HG03066 (cell line): ENCODE data around the gene ARSJ.
"Not testable (repeated sequence)": the region's sequence is repeated elsewhere in the genome, so short reads cannot be mapped to it uniquely, and the experiment has no call there.

Experiments
- ATAC-seq: cut with Tn5 transposase; IDR thresholded peaks from one replicate; pipeline ENCODE4 v1.9.1; 2021; ENCODE audit warnings: low read depth; ENCODE audit not compliant: unreplicated experiment

ARSJ gene

DNA sequence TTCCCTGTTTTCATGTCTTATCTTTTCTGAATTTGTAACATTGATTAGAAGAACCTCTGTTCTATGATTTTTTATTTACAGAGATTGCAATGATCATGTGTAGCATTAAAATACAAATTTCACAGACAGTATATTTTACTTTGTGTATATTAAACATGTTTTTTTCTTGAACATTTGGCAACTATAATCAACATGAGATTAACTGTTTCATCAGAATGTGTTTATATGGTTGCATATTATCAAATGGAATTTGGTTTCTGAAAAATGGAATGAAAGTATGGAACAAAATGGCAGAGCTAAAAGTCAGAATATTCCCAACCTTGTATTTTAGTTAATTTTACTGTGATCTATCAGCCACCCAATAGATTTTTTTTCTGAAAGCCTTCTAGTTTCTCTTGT, 19.9 kb downstream of the ARSJ start:
- no peak for ATAC-seq

- no peak for ATAC-seq
These were observed 20.5 kb downstream of the ARSJ start for GRCh38 chr4:113958766-113959538.

GRCh38 chr4:113957956-113958355, 21.5 kb downstream of the ARSJ start:
- no peak for ATAC-seq

- ATAC-seq: no peak
These were observed 23.5 kb downstream of the ARSJ start for GRCh38 chr4:113955948-113956347.

DNA sequence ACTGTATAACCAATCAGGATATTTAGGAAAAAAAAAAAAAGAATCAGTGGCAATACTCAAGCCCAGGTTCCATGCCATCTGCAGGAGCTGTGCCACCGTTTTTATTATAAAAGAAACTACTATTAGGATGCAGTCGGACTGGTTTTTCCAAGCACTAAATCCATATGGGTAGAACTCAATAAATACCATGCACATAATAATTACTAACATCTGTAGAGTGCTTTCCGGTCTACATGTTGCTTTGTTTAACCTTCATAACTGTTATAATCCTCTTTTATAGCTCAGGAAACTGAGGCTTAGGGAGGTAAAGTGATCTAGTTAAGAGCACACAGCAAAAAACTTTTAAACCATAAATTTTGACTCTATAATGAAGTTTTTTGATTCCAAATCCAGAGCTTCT, 24.0 kb downstream of the ARSJ start:
- ATAC-seq: no peak

DNA sequence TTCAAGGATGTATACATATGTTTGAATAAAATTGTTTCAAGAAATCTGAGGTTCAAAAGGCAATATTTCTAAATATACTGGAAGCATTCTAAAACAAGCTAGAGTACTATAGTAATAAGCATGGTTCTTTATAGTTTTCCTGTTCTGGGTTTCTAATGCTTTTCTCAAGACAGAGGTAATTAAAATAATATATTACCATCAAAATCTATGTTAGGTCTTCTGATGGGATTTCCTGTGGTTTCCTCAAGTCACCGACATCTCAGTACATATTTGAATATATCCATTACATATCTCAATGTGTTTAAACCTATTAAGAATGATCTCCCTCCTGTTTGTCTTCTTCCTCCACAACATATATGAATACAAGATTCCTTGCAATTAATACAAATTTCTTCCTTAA, 25.6 kb downstream of the ARSJ start:
- ATAC-seq: no peak

- peak; percentile 88 for ATAC-seq
These were observed 26.9 kb downstream of the ARSJ start for GRCh38 chr4:113952452-113953029.

- ATAC-seq: no peak
These were observed 28.2 kb downstream of the ARSJ start for GRCh38 chr4:113951263-113951662.

GRCh38 chr4:113950207-113950606, 29.2 kb downstream of the ARSJ start:
- ATAC-seq: no peak

GRCh38 chr4:113947484-113947883, 32.0 kb downstream of the ARSJ start:
- no peak for ATAC-seq

DNA sequence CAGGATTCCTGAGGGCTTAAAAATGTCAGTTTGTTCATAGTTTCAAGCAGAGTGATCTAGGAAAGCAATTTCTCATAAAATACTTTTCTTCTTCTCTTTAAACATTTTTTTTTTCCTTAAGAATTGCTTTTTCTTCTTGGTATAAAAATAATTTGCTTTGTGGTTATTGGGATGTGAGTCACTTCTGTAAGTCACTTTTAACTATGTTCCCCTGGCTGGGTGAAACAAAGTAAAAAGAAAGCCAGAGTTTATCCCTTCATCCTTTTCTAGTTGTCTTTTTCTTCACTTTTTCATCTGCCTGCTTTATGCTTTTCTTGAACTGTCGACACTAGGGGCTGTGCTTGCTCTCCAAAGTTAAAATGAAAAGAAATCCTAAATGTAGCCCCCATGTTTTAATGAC, 33.5 kb downstream of the ARSJ start:
- no peak for ATAC-seq

GRCh38 chr4:113943863-113944262, 35.6 kb downstream of the ARSJ start:
- no peak for ATAC-seq

- no peak for ATAC-seq
These were observed 36.4 kb downstream of the ARSJ start for GRCh38 chr4:113943085-113943484.

DNA sequence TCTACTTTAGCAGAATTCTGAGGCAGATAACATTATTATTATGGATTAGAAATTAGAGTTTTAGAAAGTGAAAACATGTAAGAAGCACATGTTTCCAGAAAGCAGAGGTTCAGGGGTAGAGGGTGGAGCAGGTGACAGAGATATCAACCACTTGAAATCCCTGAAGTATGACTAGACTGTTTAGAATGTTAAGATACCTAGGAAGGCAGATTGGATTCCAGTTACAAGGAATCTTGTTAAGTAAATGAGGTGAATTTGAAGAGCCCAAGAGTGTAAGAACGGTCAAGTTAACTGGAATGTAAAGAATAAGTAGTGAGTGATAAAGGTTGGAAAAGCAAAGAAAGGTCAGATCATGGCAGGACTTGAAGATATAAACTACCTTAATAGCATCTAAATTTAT, 37.6 kb downstream of the ARSJ start:
- ATAC-seq: no peak

DNA sequence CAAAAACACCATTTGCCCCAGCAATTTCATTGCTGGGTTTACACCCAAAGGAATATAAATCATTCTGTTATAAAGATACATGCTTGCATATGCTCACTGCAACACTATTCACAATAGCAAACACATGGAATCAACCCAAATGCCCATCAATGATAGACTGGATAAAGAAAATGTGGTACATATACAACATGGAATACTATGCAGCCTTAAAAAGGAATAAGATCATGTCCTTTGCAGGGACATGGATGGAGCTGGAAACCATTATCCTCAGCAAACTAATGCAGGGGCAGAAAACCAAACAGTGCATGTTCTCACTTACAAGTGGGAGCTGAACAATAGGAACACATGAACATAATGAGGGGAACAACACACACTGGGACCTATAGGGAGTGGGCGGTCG, 39.3 kb downstream of the ARSJ start:
- ATAC-seq: not testable (repeated sequence)

- no peak for ATAC-seq
These were observed 44.3 kb downstream of the ARSJ start for GRCh38 chr4:113935190-113935589.

- not testable (repeated sequence) for ATAC-seq
These were observed 54.7 kb downstream of the ARSJ start for GRCh38 chr4:113924706-113925105.

DNA sequence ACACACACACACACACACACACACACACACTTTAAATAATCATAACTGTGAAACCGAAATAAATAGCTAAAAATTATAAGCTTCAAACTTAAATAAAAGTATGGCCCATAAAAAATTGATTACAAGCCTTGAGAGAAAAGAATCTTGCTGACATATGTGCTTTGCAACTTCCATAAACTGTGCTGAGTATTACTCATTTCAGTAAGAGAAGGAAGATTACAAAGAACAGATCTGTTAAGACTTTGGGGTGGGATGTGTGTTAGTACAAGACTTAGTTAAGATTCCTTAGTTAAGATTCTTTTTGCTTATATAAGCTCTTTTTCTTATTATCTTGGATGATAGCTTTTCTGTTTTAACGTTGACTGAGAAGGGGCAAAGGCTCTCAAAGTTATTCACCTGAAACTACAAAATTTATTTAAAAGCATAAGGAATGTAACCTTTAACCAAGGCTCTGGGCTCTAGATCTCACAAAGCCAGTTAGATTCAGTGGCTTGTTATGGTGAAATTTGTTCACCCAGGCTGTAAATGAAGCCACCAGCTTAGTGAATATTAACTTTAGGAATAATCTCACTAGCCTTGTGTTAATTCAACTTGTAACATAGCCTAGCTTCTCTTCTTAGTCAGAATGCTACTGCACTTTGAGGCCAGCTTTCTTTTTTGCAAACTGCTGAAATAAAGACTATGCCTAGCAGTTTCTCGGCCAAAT, 58.2 kb downstream of the ARSJ start:
- ATAC-seq: no peak

GRCh38 chr4:113919611-113920010, 59.8 kb downstream of the ARSJ start:
- ATAC-seq: no peak

GRCh38 chr4:113919145-113919544, 60.3 kb downstream of the ARSJ start:
- no peak for ATAC-seq

GRCh38 chr4:113908829-113909228, 70.6 kb downstream of the ARSJ start:
- no peak for ATAC-seq

DNA sequence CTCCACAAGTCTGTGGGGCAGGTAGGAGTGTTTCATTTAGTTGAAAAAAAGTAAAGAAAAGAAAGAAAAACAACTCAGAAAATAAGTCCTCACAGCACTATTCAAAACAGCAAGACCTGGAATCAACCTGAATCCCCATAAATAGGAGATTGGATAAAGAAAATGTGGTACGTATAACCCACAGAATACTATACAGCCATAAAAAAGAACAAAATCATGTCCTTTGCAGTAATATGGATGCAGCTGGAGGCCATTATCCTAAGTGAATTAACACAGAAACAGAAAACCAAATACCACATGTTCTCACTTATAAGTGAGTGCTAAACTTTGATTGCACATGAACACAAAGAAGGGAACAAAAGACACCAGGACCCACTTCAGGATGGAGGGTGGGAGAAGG, 71.9 kb downstream of the ARSJ start:
- no peak for ATAC-seq
